Transverse colon (tissue), 4 donors: ENCODE results near the gene SLC12A7. TPM values are rescaled to one million over a fixed set of nuclear protein-coding genes. Genes with fewer than 3 reads are reported as not detected.

Source experiments
- DNase-seq: peaks from one replicate; pipeline ENCODE4 v3.0.0-alpha.2; 2019
- H3K27ac ChIP-seq, 4 donors: fragments of 200-600 bp; sonication (generic); 2 replicates each; pipeline ENCODE4 v1.5.1; 2016 to 2018; ENCODE audit warnings: inconsistent platforms in 4 of 4
- H3K27me3 ChIP-seq: fragments of 200-600 bp; sonication (generic); 2 replicates; pipeline ENCODE4 v1.5.1; 2017; ENCODE audit warnings: inconsistent platforms
- H3K36me3 ChIP-seq, 4 donors: fragments of 200-600 bp; sonication (generic); 2 replicates each; pipeline ENCODE4 v1.5.1; 2017 to 2019; ENCODE audit warnings: inconsistent platforms in 4 of 4
- H3K4me1 ChIP-seq, 4 donors: fragments of 200-600 bp; sonication (generic); 2 replicates each; pipeline ENCODE4 v1.5.1; 2017 to 2020; ENCODE audit warnings: inconsistent platforms in 4 of 4
- H3K4me3 ChIP-seq, 4 donors: fragments of 200-600 bp; sonication (generic); 1 replicate in 1 of 4; 2 replicates in 3 of 4; pipeline versions ENCODE4 v1.5.1 to v1.6.1; 2017 to 2019; ENCODE audit warnings: inconsistent platforms in 4 of 4
- H3K9me3 ChIP-seq, 2 donors: fragments of 200-600 bp; sonication (generic); 2 replicates each; pipeline ENCODE4 v1.5.1; 2017 to 2019; ENCODE audit warnings: inconsistent platforms in 2 of 2
- EP300 ChIP-seq: sonication (generic); formaldehyde crosslinking; IDR thresholded peaks from one replicate; pipeline ENCODE4 v1.6.1; 2017; ENCODE audit warnings: antibody characterized with exemption, low read depth
- POLR2A ChIP-seq: fragments of 450-650 bp; IDR thresholded peaks from one replicate; pipeline ENCODE4 v1.6.1; 2016; ENCODE audit warnings: antibody characterized with exemption, mild to moderate bottlenecking, moderate library complexity
- POLR2AphosphoS5 ChIP-seq, 3 donors: sonication (generic); formaldehyde crosslinking; IDR thresholded peaks; one replicate each; pipeline ENCODE4 v1.6.1; 2016; ENCODE audit warnings: antibody characterized with exemption in 3 of 3
- WGBS, 2 donors: methylation state at CpG; one replicate each; pipeline ENCODE4 v1.1.5; 2018; ENCODE audit warnings: low coverage in 1 of 2; 5-methylcytosine and 5-hydroxymethylcytosine counted together
- in situ Hi-C, 4 donors: fragments of 200-750 bp; cut with MboI; loops; one replicate each; pipeline versions ENCODE4 v1.15.0 to v1.15.1; 2017; ENCODE audit warnings: low sequenced_read_pairs in 3 of 4, low pct_ligation_motif_present in 1 of 4, low pct_unique_long_range_greater_than_20kb in 1 of 4
- intact Hi-C: fragments of 100-400 bp; cut with DNase I; formaldehyde crosslinking; loops from one replicate; pipeline ENCODE4 v1.15.1; 2023; ENCODE audit warnings: low total_unique reads
- total RNA-seq, 4 donors: library from RNA; depleted of rRNA; stranded (reverse); fragments of >200 nt; gene quantifications; one replicate each; pipeline ENCODE4 v1.1.0, GENCODE V29; 2016
- TF ChIP-seq, protein P1 (sequence below), 5 experiments: fragments of 200-600 bp in 3 of 5; fragments of 450-650 bp in 2 of 5; sonication (generic) in 3 of 5; IDR thresholded peaks; 1 replicate in 2 of 5; 2 replicates in 3 of 5; pipeline ENCODE4 v1.5.1; 2016 to 2017; ENCODE audit warnings: antibody characterized with exemption in 5 of 5, inconsistent platforms in 3 of 5, mild to moderate bottlenecking in 2 of 5, moderate library complexity in 1 of 5

Gene SLC12A7
- total RNA-seq, 4 donors from 2014 or later, result 60.7 to 144 (median 61.4) TPM

DNA sequence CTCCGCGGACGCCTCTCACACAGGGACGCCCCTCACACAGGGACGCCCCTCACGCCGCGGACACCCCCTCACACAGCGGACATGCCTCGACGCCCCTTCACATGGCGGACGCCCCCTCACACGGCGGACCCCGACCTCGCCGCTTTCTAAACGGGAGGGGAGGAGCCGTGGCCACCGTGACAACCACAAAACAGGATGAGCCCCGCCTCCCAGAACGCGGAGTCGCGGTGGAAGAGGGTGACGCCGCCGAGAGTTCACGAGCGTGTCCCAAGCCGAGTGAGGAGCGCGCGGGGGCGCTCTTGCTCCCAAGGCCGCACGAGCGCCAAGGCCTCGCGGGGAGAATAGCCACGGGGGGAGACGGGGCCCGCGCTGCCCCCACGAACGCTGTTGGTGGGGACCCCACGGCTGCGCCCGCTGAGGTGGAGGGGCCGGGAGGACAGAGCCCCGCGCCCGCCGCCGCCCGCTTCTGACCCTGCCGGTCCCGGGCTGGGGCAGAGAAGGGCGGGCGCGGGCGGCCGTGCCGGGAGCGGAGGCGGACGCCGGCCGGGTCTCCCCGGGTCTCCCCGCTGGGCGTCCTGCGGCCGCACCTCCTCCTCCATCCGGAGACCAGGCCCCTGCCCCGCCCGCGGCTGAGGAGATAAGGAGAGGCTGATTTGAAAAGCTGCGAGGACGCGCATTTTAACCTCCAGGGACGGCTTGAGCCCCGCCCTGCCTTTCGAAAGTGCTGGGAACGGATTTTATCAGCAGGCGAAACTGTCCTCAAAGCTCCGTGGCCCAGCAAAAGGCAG is 107.2 kb downstream of the SLC12A7 start:
- H3K4me1 ChIP-seq, result peaks cover 3 to 34% (median 30%) of the 10 kb centered on the region in 4 donors
- intact Hi-C loops, result no loop called here
- H3K9me3 ChIP-seq, result no peaks in the 10 kb centered on the region
- WGBS, 2 donors, result 3% methylated on average over 61 of the region's 88 CpGs; no CpG with 5 or more reads in 1 of the 2 donors
- peaks cover 51% of the 10 kb centered on the region for H3K27me3 ChIP-seq
- in situ Hi-C loops, result loop anchor here in 1 of 4 donors (25.0 kb wide), 1 partner anchor 133 kb away; no protein-coding TSS in a partner anchor
- no peaks in the 10 kb centered on the region for H3K36me3 ChIP-seq
- TF ChIP-seq, protein P1, sequence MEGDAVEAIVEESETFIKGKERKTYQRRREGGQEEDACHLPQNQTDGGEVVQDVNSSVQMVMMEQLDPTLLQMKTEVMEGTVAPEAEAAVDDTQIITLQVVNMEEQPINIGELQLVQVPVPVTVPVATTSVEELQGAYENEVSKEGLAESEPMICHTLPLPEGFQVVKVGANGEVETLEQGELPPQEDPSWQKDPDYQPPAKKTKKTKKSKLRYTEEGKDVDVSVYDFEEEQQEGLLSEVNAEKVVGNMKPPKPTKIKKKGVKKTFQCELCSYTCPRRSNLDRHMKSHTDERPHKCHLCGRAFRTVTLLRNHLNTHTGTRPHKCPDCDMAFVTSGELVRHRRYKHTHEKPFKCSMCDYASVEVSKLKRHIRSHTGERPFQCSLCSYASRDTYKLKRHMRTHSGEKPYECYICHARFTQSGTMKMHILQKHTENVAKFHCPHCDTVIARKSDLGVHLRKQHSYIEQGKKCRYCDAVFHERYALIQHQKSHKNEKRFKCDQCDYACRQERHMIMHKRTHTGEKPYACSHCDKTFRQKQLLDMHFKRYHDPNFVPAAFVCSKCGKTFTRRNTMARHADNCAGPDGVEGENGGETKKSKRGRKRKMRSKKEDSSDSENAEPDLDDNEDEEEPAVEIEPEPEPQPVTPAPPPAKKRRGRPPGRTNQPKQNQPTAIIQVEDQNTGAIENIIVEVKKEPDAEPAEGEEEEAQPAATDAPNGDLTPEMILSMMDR (IDR thresholded peaks at IDR 0.05), result peak in 3 of 5 experiments; percentile 12 to 37 (median 37)
- no peak for TF ChIP-seq POLR2AphosphoS5 (IDR thresholded peaks at IDR 0.05)
- H3K4me3 ChIP-seq, result peak overlapping the region; percentile 38 to 54 (median 48)
- DNase-seq, result peak; percentile 65
- peak overlapping the region; percentile 44 to 63 (median 50) for H3K27ac ChIP-seq

DNA sequence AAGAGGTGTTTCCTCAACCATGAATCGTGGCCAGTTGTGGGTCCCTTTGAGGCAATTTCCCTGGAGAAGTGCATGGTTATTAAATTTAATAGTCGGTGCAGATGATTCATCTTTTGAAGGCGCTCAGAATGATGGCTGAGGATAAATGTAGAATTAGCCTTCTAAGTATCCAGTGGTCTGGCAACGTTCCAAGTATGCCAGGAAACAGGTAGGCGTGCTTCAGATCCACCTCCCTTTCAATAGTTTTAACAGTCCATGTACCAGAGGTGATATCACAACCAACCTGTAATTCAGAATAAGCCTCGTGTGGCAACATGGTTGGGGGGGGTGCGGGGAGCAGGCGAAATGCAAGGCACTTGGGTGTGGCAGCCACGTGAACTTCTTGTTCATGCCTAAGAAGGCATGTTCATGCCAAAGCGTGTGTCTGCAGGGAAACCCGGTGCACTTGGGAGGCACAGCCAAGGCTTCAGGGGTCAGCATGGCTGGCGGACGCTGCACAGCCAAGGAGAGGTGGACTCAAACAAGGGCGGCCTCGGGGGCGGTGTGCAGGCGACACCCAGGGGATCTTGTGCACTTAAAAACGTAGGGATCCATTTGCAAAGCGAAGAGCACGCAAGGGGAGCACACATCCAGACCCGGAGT is 108.4 kb downstream of the SLC12A7 start:
- no peaks in the 10 kb centered on the region for H3K36me3 ChIP-seq
- peaks cover 39% of the 10 kb centered on the region for H3K27me3 ChIP-seq
- 48 to 66% methylated on average over 8 to 21 of the region's 21 CpGs for WGBS, 2 donors
- in situ Hi-C loops, result loop anchor here in 1 of 4 donors (25.0 kb wide), 1 partner anchor 134 kb away; no protein-coding TSS in a partner anchor
- no peak overlapping the region for H3K27ac ChIP-seq
- H3K9me3 ChIP-seq, result no peaks in the 10 kb centered on the region
- H3K4me1 ChIP-seq, result peaks cover 0 to 26% (median 23%) of the 10 kb centered on the region in 4 donors
- TF ChIP-seq, protein P1 (IDR thresholded peaks at IDR 0.05), result no peak
- TF ChIP-seq POLR2AphosphoS5 (IDR thresholded peaks at IDR 0.05), result no peak
- no peak for TF ChIP-seq POLR2A
- TF ChIP-seq EP300, result no peak
- DNase-seq, result peak; percentile 20
- no peak overlapping the region for H3K4me3 ChIP-seq
- intact Hi-C loops, result no loop called here

DNA sequence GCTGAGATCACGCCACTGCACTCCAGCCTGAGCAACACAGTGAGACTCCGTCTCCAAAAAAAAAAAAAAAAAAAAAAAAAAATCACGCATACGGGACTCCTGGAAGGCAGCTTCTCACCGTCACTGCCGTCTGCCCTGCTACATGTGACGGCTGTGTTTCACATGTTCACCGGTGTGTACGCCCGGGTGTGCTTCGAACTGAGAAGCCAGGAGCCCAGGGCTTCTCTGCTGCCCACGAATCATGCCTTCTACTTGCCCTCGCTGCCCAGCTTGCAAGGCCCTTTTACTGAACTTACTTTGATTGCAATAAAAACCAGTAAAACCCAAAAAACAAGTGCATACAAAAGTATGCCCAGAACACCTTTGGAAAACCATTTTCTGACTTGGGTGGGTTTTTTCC is 109.0 kb downstream of the SLC12A7 start:
- Histone ChIP-seq H3K9me3 (no peaks in the 10 kb centered on the region), H3K4me1 (peaks cover 0 to 26% (median 20%) of the 10 kb centered on the region in 4 donors), H3K36me3 (no peaks in the 10 kb centered on the region), H3K27ac (no peak overlapping the region), H3K4me3 (no peak overlapping the region), H3K27me3 (peaks cover 33% of the 10 kb centered on the region)
- DNase-seq, result no peak
- no peak for TF ChIP-seq EP300
- TF ChIP-seq, protein P1 (IDR thresholded peaks at IDR 0.05), result no peak
- TF ChIP-seq POLR2AphosphoS5 (IDR thresholded peaks at IDR 0.05), result no peak
- TF ChIP-seq POLR2A, result no peak
- WGBS, 2 donors, result 71% methylated on average over 13 of the region's 13 CpGs; no CpG with 5 or more reads in 1 of the 2 donors
- in situ Hi-C loops, result loop anchor here in 1 of 4 donors (25.0 kb wide), 1 partner anchor 134 kb away; no protein-coding TSS in a partner anchor
- intact Hi-C loops, result no loop called here

DNA sequence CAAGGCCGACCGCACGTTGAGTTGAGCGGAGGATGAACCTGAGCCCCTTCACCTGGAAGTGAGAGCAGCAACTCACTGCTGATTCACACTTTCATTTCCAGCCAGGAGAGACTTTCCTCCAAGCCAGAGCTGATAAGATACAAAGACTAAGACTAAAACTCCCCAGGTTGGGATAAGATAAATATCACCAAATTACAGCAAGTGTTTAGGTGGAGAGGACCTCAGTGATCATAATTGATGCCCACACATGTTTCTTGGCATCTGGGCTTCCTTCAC is 109.7 kb downstream of the SLC12A7 start:
- no peak overlapping the region for H3K27ac ChIP-seq
- intact Hi-C loops (no loop called here), in situ Hi-C loops (loop anchor here in 1 of 4 donors (25.0 kb wide), 1 partner anchor 135 kb away; no protein-coding TSS in a partner anchor)
- no peaks in the 10 kb centered on the region for H3K9me3 ChIP-seq
- WGBS, 2 donors, result 93% methylated on average over 4 of the region's 4 CpGs; no CpG with 5 or more reads in 1 of the 2 donors
- H3K36me3 ChIP-seq, result no peaks in the 10 kb centered on the region
- peaks cover 26% of the 10 kb centered on the region for H3K27me3 ChIP-seq
- H3K4me1 ChIP-seq, result peaks cover 0 to 26% (median 20%) of the 10 kb centered on the region in 4 donors
- no peak overlapping the region for H3K4me3 ChIP-seq
- TF ChIP-seq, protein P1 (IDR thresholded peaks at IDR 0.05), result no peak
- TF ChIP-seq EP300 (no peak), POLR2AphosphoS5 (IDR thresholded peaks at IDR 0.05) (no peak), POLR2A (no peak)
- DNase-seq, result no peak
